ENCODE measurements around the gene ABCF1. TPM values are rescaled to one million over a fixed set of nuclear protein-coding genes. Genes with fewer than 3 reads are reported as not detected.

The ABCF1 gene
- total RNA-seq, 1 donor from 2014 or later: 57.2 TPM

- Mint-ChIP-seq H3K36me3 (ENCODE audit: low read depth, unreplicated experiment) (peaks cover 34% of the 10 kb centered on the region), H3K4me1 (ENCODE audit: unreplicated experiment) (peaks cover 45% of the 10 kb centered on the region)
- no peak for DNase-seq (ENCODE audit: low spot score)
Measured at GRCh38 chr6:30615219-30615957, 44.1 kb downstream of the ABCF1 start.

GRCh38 chr6:30615958-30616810, 44.9 kb downstream of the ABCF1 start:
- Mint-ChIP-seq H3K9me3 (ENCODE audit: unreplicated experiment) (no peaks in the 10 kb centered on the region), H3K27me3 (ENCODE audit: unreplicated experiment) (peaks cover 20% of the 10 kb centered on the region), H3K4me1 (ENCODE audit: unreplicated experiment) (peaks cover 45% of the 10 kb centered on the region), H3K36me3 (ENCODE audit: low read depth, unreplicated experiment) (peaks cover 34% of the 10 kb centered on the region), H3K27ac (ENCODE audit: unreplicated experiment) (peak overlapping the region; percentile 100), H3K4me3 (ENCODE audit: unreplicated experiment) (peak overlapping the region; percentile 99)
- TF ChIP-seq, protein P1, sequence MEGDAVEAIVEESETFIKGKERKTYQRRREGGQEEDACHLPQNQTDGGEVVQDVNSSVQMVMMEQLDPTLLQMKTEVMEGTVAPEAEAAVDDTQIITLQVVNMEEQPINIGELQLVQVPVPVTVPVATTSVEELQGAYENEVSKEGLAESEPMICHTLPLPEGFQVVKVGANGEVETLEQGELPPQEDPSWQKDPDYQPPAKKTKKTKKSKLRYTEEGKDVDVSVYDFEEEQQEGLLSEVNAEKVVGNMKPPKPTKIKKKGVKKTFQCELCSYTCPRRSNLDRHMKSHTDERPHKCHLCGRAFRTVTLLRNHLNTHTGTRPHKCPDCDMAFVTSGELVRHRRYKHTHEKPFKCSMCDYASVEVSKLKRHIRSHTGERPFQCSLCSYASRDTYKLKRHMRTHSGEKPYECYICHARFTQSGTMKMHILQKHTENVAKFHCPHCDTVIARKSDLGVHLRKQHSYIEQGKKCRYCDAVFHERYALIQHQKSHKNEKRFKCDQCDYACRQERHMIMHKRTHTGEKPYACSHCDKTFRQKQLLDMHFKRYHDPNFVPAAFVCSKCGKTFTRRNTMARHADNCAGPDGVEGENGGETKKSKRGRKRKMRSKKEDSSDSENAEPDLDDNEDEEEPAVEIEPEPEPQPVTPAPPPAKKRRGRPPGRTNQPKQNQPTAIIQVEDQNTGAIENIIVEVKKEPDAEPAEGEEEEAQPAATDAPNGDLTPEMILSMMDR (IDR thresholded peaks at IDR 0.05; ENCODE audit: unreplicated experiment): no peak
- no peak for DNase-seq (ENCODE audit: low spot score)

More at GRCh38 chr6:30615219-30615957, 44.1 kb downstream of the ABCF1 start:
- Mint-ChIP-seq H3K9me3 (ENCODE audit: unreplicated experiment) (no peaks in the 10 kb centered on the region), H3K4me3 (ENCODE audit: unreplicated experiment) (peak overlapping the region; percentile 99), H3K27ac (ENCODE audit: unreplicated experiment) (peak overlapping the region; percentile 100), H3K27me3 (ENCODE audit: unreplicated experiment) (peaks cover 20% of the 10 kb centered on the region)
- TF ChIP-seq, protein P1 (IDR thresholded peaks at IDR 0.05; ENCODE audit: unreplicated experiment): no peak

DNA sequence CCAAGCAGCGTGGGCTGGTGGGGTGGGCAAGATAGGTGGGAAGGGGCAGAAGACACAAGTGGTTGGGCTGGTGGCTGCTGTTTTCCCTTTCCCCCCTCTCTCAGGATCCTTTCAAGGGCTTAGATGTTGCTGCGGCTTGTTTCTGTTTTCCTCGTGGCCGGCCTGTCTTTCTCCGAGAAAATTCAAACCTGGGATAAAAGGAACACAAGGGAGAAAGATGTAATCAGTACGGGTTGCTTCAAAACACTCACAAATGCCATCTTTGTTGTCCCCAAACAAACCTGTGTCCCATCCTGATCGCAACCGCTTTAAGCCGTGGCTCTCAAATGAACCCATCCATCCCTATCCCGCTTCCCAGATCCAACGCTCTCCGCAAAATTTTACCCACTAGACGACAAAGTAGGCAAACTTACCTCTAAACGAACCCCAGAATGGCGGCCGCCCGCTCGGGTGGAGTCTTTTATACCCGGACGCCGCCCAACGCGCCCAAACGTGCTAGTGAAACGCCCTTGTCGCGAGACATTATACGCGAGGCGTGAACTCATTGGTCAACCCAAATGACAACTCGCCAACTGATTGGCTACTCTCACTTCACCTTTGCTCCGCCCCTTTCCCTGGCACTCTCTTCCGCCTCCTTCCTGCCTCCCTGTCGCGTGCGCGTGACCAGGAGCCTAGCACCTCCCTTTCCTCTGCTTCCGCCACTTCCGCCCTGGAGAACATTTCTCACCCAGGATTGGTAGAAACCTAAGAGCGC, 45.7 kb downstream of the ABCF1 start, which contains the start of gene PPP1R10:
PPP1R10 (minus strand) TSS at position 433 of the 754 bp plus-strand sequence. CDS start 7,299 bp downstream, outside the sequence.
- H3K4me3 Mint-ChIP-seq (ENCODE audit: unreplicated experiment): peak within 1 kb of the TSS; percentile 99

DNA sequence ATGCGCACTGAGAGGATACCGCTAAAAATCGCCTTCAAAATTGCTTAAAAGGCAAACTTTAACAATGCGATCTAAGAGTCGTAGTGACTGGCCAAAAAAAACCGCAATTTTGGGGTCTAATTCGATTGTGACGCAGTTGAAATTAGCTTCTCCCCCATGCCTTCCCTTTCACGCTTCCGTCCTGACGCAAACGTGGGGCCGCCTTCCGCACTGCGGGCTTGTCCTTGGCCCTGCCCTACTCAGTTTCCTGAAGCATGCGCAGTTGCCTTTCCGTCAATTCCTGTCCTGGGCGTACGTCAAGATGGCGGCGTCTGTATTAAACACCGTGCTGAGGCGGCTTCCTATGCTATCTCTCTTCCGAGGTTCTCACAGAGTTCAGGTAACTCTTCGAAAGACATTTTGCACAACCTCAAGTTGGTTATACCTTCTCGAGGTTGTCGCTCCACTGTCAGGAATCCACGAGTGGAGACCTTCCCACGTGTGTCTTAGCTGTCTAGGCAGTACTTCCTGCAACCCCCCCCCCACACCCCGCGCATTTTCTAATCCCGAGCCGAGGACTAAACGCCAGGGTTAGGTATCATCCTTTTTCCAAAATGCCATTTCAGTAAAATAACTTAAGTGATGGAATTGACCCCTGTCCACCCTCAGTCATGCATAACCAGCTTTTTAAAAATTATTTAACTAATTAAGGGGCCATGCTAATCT, 46.5 kb downstream of the ABCF1 start, which contains the start of gene MRPS18B:
MRPS18B (plus strand) TSS at position 276 of the 705 bp plus-strand sequence; CDS start at position 302, 26 bp downstream.
- H3K4me1 Mint-ChIP-seq (ENCODE audit: unreplicated experiment): peaks cover 41% of the 10 kb centered on the region
- peaks cover 34% of the 10 kb centered on the region for H3K36me3 Mint-ChIP-seq (ENCODE audit: low read depth, unreplicated experiment)

More for the DNA sequence above, 45.7 kb downstream of the ABCF1 start, which contains the start of gene PPP1R10:
- TF ChIP-seq, protein P1 (IDR thresholded peaks at IDR 0.05; ENCODE audit: unreplicated experiment): no peak
- H3K36me3 Mint-ChIP-seq (ENCODE audit: low read depth, unreplicated experiment): peaks cover 34% of the 10 kb centered on the region
- peak; percentile 96 for DNase-seq (ENCODE audit: low spot score)
- H3K27me3 Mint-ChIP-seq (ENCODE audit: unreplicated experiment): peaks cover 20% of the 10 kb centered on the region
- peaks cover 41% of the 10 kb centered on the region for H3K4me1 Mint-ChIP-seq (ENCODE audit: unreplicated experiment)
- H3K9me3 Mint-ChIP-seq (ENCODE audit: unreplicated experiment): no peaks in the 10 kb centered on the region
- H3K27ac Mint-ChIP-seq (ENCODE audit: unreplicated experiment): peak within 1 kb of the TSS; percentile 100

More for the DNA sequence above, 46.5 kb downstream of the ABCF1 start, which contains the start of gene MRPS18B:
- H3K4me3 Mint-ChIP-seq (ENCODE audit: unreplicated experiment): peak within 1 kb of the TSS; percentile 99
- peaks cover 20% of the 10 kb centered on the region for H3K27me3 Mint-ChIP-seq (ENCODE audit: unreplicated experiment)
- peak within 1 kb of the TSS; percentile 100 for H3K27ac Mint-ChIP-seq (ENCODE audit: unreplicated experiment)
- TF ChIP-seq, protein P1 (IDR thresholded peaks at IDR 0.05; ENCODE audit: unreplicated experiment): no peak
- DNase-seq (ENCODE audit: low spot score): peak; percentile 89
- H3K9me3 Mint-ChIP-seq (ENCODE audit: unreplicated experiment): no peaks in the 10 kb centered on the region

All from endothelial cell (in vitro differentiated cells).